Liver (tissue), 9 donors: Measurements from ENCODE around the gene TMEM178B. TPM values are rescaled to one million over a fixed set of nuclear protein-coding genes. Genes with fewer than 3 reads are reported as not detected.

Source experiments
- DNase-seq: peaks from one replicate; pipeline ENCODE4 v3.0.0-alpha.2; 2017; ENCODE audit warnings: low spot score
- H3K27ac ChIP-seq, 2 donors: one replicate each; pipeline ENCODE4 v1.7.0; 2013; ENCODE audit warnings: inconsistent platforms in 2 of 2, low read length in 2 of 2, control low read depth in 1 of 2, low read depth in 1 of 2, mild to moderate bottlenecking in 1 of 2
- H3K27me3 ChIP-seq, 4 donors: one replicate each; pipeline versions ENCODE4 v1.6.1 to v1.7.0; 2013; ENCODE audit warnings: low read length in 3 of 4, inconsistent platforms in 1 of 4, mild to moderate bottlenecking in 1 of 4, moderate library complexity in 1 of 4; ENCODE audit not compliant: control insufficient read depth in 4 of 4, insufficient read depth in 4 of 4
- H3K36me3 ChIP-seq, 4 donors: one replicate each; pipeline versions ENCODE4 v1.6.1 to v1.7.0; 2013; ENCODE audit warnings: low read length in 3 of 4, mild to moderate bottlenecking in 3 of 4, low read depth in 1 of 4, moderate library complexity in 1 of 4; ENCODE audit not compliant: control insufficient read depth in 4 of 4, insufficient read depth in 3 of 4
- H3K4me1 ChIP-seq, 4 donors: one replicate each; pipeline versions ENCODE4 v1.6.1 to v1.7.0; 2013; ENCODE audit warnings: low read length in 3 of 4, mild to moderate bottlenecking in 3 of 4, moderate library complexity in 1 of 4; ENCODE audit not compliant: control insufficient read depth in 4 of 4, insufficient read depth in 4 of 4
- H3K4me3 ChIP-seq, 3 donors: one replicate each; pipeline versions ENCODE4 v1.6.1 to v1.7.0; 2013; ENCODE audit warnings: low read length in 3 of 3, control low read depth in 1 of 3, low read depth in 1 of 3, mild to moderate bottlenecking in 1 of 3
- H3K9ac ChIP-seq, 2 donors: one replicate each; pipeline ENCODE4 v1.7.0; 2013; ENCODE audit warnings: low read length in 2 of 2, mild to moderate bottlenecking in 2 of 2, moderate library complexity in 2 of 2, control low read depth in 1 of 2, low read depth in 1 of 2
- H3K9me3 ChIP-seq, 4 donors: one replicate each; pipeline versions ENCODE4 v1.6.1 to v1.7.0; 2013; ENCODE audit warnings: low read length in 3 of 4; ENCODE audit not compliant: control insufficient read depth in 4 of 4
- EGR1 ChIP-seq, 2 donors: IDR thresholded peaks; 2 replicates each; pipeline ENCODE4 v1.6.1; 2016 to 2018; ENCODE audit warnings: antibody characterized with exemption in 2 of 2, low read depth in 2 of 2
- FOXA1 ChIP-seq: IDR thresholded peaks from 2 replicates; pipeline ENCODE4 v1.6.1; 2016; ENCODE audit warnings: antibody characterized with exemption
- FOXA2 ChIP-seq: IDR thresholded peaks from 2 replicates; pipeline ENCODE4 v1.6.1; 2016; ENCODE audit warnings: antibody characterized with exemption
- GABPA ChIP-seq, 2 donors: IDR thresholded peaks in 1 of 2; conservative IDR thresholded peaks in 1 of 2; 2 replicates each; pipeline ENCODE4 v1.6.1; 2016; ENCODE audit warnings: antibody characterized with exemption in 2 of 2, mild to moderate bottlenecking in 1 of 2, moderate library complexity in 1 of 2
- HNF4A ChIP-seq, 2 donors: conservative IDR thresholded peaks; 2 replicates each; pipeline ENCODE4 v1.6.1; 2016; ENCODE audit warnings: antibody characterized with exemption in 2 of 2, mild to moderate bottlenecking in 2 of 2
- HNF4G ChIP-seq: IDR thresholded peaks from 2 replicates; pipeline ENCODE4 v1.6.1; 2016; ENCODE audit warnings: antibody characterized with exemption
- JUND ChIP-seq, 2 donors: IDR thresholded peaks; 2 replicates each; pipeline ENCODE4 v1.6.1; 2016; ENCODE audit warnings: antibody characterized with exemption in 2 of 2
- MAX ChIP-seq: IDR thresholded peaks from 2 replicates; pipeline ENCODE4 v1.6.1; 2016; ENCODE audit warnings: antibody characterized with exemption
- NR2F2 ChIP-seq: IDR thresholded peaks from 2 replicates; pipeline ENCODE4 v1.6.1; 2016; ENCODE audit warnings: antibody characterized with exemption
- RAD21 ChIP-seq, 2 donors: IDR thresholded peaks; 2 replicates each; pipeline ENCODE4 v1.6.1; 2016; ENCODE audit warnings: antibody characterized with exemption in 2 of 2, mild to moderate bottlenecking in 2 of 2
- RXRA ChIP-seq, 2 donors: IDR thresholded peaks; 2 replicates each; pipeline ENCODE4 v1.6.1; 2017 to 2018; ENCODE audit warnings: antibody characterized with exemption in 2 of 2, mild to moderate bottlenecking in 1 of 2
- SP1 ChIP-seq: IDR thresholded peaks from 2 replicates; pipeline ENCODE4 v1.6.1; 2018; ENCODE audit warnings: antibody characterized with exemption, mild to moderate bottlenecking
- TAF1 ChIP-seq: conservative IDR thresholded peaks from 2 replicates; pipeline ENCODE4 v1.6.1; 2016; ENCODE audit warnings: antibody characterized with exemption, mild to moderate bottlenecking
- YY1 ChIP-seq: IDR thresholded peaks from 2 replicates; pipeline ENCODE4 v1.6.1; 2016; ENCODE audit warnings: antibody characterized with exemption, mild to moderate bottlenecking
- ZBTB33 ChIP-seq: IDR thresholded peaks from 2 replicates; pipeline ENCODE4 v1.6.1; 2016; ENCODE audit warnings: antibody characterized with exemption
- WGBS: extraction: QIAGEN DNeasy Blood & Tissue Kit; methylation state at CpG from one replicate; pipeline ENCODE4 v1.1.7; 2013; 5-methylcytosine and 5-hydroxymethylcytosine counted together
- polyA plus RNA-seq, 2 donors: library from polyadenylated mRNA; stranded (reverse) in 1 of 2; unstranded in 1 of 2; fragments of 200-250 nt in 1 of 2; fragments of >200 nt in 1 of 2; fragmentation: Nextera tagmentation in 1 of 2; extraction: Ambion mirVana in 1 of 2; gene quantifications; one replicate each; pipeline versions ENCODE4 v1.2.1 to v1.2.3, GENCODE V29; 2013 to 2015
- total RNA-seq, 2 donors: library from RNA; depleted of rRNA; stranded (reverse); fragments of >200 nt; gene quantifications; one replicate each; pipeline ENCODE4 v1.2.3, GENCODE V29; 2014
- TF ChIP-seq, protein P1 (sequence below): fragments of 150-350 bp; IDR thresholded peaks from 2 replicates; pipeline ENCODE4 v1.5.1; 2017; ENCODE audit warnings: improper control_type of control experiment, low read depth, low read length; ENCODE audit not compliant: missing input control
- TF ChIP-seq, protein P2 (sequence below): IDR thresholded peaks from 2 replicates; pipeline ENCODE4 v1.6.1; 2016; ENCODE audit warnings: antibody characterized with exemption
- TF ChIP-seq, protein P3 (sequence below): IDR thresholded peaks from 2 replicates; pipeline ENCODE4 v1.6.1; 2016; ENCODE audit warnings: antibody characterized with exemption, mild to moderate bottlenecking
- donor health status: healthy.
- donor health status: healthy.
- donor health status: healthy.
- donor health status: healthy.
- donor health status: healthy.

Gene TMEM178B
- total and polyA plus RNA-seq, 4 donors: under 0.01 to 0.02 (median under 0.01) TPM; not detected in 1

GRCh38 chr7:141242568-141242967 lies 168.7 kb downstream of the TMEM178B start:
- Histone ChIP-seq H3K27me3 (peaks cover 0 to 3% (median 0%) of the 10 kb centered on the region in 4 donors), H3K9ac (no peak overlapping the region), H3K9me3 (no peaks in the 10 kb centered on the region), H3K4me3 (no peak overlapping the region), H3K4me1 (no peaks in the 10 kb centered on the region), H3K36me3 (no peaks in the 10 kb centered on the region), H3K27ac (no peak overlapping the region)
- TF ChIP-seq HNF4G (no peak), RAD21 (IDR thresholded peaks at IDR 0.05) (no peak), YY1 (no peak), RXRA (IDR thresholded peaks at IDR 0.05) (no peak), MAX (no peak), FOXA1 (no peak), NR2F2 (no peak), EGR1 (IDR thresholded peaks at IDR 0.05; ENCODE audit: low read depth in 2 of 2) (no peak), SP1 (no peak), TAF1 (no peak), GABPA (IDR thresholded peaks at IDR 0.05 in 1 of 2, conservative IDR thresholded peaks at IDR 0.05 in 1 of 2) (no peak), ZBTB33 (no peak), HNF4A (conservative IDR thresholded peaks at IDR 0.05) (no peak), FOXA2 (no peak), JUND (IDR thresholded peaks at IDR 0.05) (no peak)
- TF ChIP-seq, protein P1, sequence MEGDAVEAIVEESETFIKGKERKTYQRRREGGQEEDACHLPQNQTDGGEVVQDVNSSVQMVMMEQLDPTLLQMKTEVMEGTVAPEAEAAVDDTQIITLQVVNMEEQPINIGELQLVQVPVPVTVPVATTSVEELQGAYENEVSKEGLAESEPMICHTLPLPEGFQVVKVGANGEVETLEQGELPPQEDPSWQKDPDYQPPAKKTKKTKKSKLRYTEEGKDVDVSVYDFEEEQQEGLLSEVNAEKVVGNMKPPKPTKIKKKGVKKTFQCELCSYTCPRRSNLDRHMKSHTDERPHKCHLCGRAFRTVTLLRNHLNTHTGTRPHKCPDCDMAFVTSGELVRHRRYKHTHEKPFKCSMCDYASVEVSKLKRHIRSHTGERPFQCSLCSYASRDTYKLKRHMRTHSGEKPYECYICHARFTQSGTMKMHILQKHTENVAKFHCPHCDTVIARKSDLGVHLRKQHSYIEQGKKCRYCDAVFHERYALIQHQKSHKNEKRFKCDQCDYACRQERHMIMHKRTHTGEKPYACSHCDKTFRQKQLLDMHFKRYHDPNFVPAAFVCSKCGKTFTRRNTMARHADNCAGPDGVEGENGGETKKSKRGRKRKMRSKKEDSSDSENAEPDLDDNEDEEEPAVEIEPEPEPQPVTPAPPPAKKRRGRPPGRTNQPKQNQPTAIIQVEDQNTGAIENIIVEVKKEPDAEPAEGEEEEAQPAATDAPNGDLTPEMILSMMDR: no peak
- TF ChIP-seq, protein P2, sequence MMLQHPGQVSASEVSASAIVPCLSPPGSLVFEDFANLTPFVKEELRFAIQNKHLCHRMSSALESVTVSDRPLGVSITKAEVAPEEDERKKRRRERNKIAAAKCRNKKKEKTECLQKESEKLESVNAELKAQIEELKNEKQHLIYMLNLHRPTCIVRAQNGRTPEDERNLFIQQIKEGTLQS: no peak
- TF ChIP-seq, protein P3, sequence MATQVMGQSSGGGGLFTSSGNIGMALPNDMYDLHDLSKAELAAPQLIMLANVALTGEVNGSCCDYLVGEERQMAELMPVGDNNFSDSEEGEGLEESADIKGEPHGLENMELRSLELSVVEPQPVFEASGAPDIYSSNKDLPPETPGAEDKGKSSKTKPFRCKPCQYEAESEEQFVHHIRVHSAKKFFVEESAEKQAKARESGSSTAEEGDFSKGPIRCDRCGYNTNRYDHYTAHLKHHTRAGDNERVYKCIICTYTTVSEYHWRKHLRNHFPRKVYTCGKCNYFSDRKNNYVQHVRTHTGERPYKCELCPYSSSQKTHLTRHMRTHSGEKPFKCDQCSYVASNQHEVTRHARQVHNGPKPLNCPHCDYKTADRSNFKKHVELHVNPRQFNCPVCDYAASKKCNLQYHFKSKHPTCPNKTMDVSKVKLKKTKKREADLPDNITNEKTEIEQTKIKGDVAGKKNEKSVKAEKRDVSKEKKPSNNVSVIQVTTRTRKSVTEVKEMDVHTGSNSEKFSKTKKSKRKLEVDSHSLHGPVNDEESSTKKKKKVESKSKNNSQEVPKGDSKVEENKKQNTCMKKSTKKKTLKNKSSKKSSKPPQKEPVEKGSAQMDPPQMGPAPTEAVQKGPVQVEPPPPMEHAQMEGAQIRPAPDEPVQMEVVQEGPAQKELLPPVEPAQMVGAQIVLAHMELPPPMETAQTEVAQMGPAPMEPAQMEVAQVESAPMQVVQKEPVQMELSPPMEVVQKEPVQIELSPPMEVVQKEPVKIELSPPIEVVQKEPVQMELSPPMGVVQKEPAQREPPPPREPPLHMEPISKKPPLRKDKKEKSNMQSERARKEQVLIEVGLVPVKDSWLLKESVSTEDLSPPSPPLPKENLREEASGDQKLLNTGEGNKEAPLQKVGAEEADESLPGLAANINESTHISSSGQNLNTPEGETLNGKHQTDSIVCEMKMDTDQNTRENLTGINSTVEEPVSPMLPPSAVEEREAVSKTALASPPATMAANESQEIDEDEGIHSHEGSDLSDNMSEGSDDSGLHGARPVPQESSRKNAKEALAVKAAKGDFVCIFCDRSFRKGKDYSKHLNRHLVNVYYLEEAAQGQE: no peak
- DNase-seq: no peak
- 83% methylated on average over 5 of the region's 5 CpGs for WGBS
